HG02763 (cell line): ENCODE data around the gene JAKMIP1.
"Not testable (repeated sequence)": the region's sequence is repeated elsewhere in the genome, so short reads cannot be mapped to it uniquely, and the experiment has no call there.

Experiments used
- ATAC-seq: cut with Tn5 transposase; IDR thresholded peaks from one replicate; pipeline ENCODE4 v1.9.1; 2021; ENCODE audit warnings: mild to moderate bottlenecking, moderate library complexity; ENCODE audit not compliant: unreplicated experiment

The JAKMIP1 gene

DNA sequence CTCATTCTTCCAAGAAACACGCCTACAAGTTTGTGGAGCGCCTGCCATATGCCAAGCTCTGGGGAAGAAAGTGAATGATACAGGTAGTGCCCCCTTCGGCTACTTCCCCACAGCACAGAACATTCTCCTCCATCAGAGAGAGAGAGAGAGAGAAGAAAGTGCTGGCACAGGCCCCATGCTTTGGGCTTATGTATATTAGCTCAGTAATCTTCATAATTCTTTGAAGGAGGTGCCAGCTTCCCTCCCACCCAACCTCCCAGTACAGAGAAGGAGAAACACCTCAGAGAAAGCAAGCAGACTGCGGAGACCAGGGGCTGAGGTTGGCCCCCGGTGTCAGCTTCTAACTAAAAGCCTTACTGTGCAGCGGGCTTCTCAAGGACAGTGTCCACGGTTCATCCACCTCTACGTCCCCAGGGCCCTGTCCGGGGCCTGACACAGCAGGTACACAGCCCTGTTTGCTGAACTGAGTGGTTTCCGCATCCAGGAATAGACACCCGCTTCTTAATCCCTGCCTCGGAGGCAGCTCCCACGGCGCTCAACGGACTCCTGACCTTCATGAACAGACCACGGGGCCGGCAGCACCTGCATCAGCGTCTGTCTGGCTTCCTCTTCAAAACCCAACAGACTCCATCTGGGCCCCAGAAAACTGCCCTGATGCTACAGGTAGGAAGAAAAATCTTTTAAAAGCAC is 50.2 kb downstream of the JAKMIP1 start:
- no peak for ATAC-seq

DNA sequence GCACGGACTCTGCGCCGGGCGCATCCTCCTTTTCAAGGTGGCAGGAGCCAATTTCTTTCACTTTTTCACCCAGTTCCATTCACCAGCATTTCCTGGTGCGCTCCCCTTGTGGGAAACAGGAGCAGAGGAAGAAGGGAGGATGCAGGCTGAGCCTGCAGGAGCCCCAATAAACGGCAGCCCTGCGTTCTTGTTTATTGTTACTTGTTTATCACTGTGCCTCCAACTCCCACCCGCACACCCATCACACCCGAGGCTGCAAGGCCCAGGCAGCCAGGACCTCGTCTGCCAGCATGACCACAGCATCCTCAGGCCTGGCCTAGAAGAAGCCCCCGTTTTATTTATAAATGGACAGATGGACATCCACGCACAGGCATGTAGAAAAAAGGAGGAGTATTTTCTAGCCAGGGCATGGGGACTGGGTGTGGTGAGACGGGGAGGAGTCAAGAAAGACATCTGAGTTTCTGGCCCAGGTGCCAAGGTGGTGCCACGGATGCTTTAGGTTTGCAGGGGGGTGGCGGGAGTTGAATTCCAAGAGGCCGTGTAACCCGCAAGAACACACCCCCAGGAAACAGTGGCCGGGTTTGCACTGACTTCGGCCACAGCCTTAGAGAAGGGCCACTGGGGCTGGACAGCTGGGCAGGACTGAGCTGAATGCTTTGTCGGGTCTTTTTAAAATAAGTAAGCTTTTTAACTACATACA is 51.7 kb downstream of the JAKMIP1 start:
- ATAC-seq = no peak

DNA sequence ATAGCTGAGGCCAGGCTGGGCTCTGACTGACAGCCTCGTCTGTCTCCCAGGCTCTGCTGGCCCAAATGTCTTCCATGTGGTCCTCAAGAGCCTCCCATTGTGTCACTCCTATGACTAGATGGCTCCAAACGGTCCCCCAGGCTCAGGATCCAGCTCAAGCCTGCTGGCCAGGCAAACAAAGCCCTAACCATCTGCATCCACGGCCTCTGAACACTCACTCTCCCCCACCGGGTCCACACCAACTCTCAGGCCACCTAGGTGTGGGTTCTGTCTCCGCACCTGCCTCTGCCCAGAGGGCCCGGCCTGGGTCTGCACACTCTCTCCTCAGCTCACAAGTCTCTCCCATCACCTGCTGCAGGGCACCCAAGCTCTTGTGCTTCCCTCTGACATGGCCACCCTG is 52.9 kb downstream of the JAKMIP1 start:
- no peak for ATAC-seq

DNA sequence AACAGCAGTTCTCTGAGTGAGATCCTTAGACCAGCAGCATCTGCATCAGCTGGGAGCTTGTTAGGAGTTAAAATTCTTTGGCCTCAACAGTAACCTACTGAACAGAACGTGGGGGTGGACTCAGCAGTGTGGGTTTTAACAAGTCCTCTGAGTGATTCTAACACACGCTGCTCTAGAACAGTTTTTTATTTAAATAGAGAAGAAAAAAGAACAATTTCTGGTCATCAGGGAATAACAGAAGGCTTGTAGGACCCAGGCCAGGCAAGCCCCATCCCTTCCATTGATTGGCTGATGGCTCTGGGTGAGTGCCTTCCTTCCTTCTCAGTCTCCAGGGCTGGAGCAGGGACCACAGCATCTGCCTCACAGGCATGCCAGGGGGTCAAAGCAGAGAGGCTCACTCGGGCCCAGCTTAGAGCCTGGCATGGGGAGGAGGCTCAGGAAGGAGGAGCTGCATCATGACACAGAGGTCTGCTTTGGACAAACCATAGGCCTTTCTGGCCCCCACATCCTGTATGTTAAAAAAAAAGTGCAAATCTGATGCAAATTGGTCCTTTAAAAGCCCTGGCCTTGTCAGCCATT is 56.7 kb downstream of the JAKMIP1 start:
- ATAC-seq = no peak

DNA sequence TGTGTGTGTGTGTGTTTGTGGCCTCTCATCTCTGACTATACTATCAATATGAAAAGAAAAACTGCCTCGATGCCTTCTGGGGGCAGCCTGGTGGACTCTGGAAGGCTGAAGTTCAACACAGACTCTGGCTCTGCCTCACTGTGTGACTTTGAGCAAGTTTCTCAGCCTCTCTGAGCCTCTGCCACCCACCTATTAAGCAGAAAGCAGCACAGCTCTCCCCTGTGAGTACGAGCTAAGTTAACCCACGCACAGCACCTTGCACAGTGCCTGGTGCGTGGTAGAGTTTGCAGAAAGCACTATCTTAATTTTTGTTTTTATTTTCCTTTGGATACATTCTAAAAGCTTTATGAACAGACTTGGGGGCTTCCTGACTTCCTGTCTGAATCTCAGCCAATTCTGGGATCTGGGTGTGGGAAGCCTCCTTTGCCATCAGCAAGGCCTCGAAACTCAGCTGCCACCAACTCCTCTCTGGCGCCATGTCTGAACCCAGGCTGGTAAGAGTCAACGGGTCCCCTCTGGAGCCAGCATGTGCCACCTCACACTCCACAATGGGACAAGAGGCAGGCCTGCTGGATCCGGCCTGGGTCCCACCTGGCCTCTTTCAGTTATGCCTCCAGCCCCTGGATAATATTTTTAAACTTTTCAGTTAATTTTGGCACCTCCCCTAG is 57.3 kb downstream of the JAKMIP1 start:
- ATAC-seq = no peak

DNA sequence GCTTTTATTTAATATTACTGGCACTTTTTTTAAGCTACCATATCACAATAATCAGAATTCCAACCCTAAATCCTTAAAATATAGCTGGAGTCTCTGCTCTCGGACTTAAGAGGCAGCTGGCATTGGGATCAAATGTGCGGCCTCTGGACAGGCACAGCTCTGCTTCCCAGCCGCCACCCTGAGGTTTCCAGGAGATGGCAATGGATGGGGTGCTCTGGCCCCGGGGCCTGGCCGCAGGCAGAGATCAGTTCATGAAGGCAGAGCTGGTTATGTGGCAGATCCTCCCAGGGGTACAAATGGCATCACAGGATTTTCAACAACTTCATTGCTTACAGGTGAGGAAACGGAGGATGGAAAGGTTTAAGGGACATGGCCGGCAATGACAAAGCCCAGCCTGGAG is 57.8 kb downstream of the JAKMIP1 start:
- ATAC-seq = no peak

DNA sequence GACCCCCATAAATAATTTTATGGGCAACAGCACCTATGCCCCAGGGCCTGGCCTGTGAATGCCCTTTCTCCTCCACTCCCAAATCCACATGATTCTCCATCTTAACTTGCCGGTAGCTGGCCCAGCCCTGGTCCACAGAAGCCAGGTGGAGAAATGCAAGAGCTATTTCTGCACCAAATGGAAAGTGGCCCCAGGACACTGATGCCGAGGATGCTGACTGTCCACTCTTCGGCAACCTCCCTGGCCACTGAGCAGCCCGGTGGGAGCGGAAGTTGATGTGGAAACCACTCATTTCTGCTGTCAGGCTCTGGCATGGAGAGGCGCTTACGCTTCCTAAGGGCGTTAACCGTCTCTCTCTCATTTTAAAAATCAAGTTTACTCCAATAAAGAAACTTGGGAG is 58.8 kb downstream of the JAKMIP1 start:
- ATAC-seq = no peak

DNA sequence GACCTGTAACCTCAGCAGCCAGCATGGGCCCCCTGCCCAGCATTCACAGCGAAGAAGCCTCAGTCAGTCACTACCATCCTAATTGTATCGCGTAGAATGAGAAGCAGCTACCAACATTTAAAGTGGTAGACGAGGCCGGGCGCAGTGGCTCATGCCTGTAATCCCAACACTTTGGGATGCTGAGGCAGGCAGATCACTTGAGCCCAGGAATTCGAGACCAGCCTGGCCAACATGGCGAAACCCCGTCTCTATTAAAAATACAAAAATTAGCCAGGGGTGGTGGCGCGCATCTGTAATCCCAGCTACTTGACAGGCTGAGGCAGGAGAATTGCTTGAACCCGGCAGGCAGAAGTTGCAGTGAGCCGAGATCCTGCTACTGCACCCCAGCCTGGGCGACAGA is 59.3 kb downstream of the JAKMIP1 start:
- ATAC-seq = not testable (repeated sequence)

DNA sequence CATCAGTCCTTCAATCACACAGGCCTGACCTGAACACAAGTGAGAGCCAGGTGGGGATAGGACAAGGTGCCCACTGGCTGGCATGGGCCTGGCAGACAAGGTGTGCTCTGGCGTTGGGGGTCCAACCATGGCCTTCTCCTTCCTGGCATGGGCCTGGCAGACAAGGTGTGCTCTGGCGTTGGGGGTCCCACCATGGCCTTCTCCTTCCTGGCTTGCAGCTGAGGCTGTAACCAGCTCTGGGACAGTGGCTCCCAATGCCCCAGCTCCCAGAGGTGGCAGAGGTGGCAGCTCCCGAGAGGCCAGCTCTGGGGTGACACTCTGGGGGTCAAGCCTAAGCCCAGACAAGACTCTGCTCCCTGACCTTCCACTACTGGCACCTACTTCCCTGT is 62.6 kb downstream of the JAKMIP1 start:
- ATAC-seq = no peak

DNA sequence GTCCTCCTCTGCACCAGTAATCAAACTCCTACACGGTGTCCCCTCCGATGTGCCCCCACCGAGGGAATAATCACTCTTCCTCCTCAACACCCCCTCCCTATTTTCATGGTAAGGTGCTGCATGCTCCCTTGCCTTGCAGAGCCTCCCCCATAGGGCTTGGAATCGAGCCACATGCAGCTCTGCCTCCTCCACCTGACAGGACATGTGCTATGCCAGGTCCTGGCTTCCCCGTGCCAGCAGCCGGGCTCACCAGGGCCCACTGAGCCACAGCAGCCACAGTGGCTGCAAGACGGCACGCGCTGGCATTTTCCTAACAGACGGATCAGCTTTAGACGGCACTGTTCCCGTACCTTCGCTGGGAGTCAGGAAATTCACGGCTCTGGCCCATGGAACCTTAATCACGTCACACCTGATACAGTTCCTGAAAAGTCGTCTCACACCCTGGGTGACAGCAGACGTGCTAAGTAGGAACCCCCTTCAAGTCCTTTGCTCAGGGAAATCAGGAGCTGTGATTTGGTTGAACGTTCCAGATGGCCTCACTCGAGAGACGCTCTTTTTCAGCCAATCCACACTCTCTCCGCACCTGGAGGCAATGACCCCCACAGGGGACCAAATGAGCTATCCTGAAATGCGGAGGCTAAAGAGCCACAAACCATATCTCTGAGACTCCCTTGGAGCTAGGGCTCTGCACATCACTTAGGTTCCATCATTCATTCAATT is 63.2 kb downstream of the JAKMIP1 start:
- no peak for ATAC-seq

DNA sequence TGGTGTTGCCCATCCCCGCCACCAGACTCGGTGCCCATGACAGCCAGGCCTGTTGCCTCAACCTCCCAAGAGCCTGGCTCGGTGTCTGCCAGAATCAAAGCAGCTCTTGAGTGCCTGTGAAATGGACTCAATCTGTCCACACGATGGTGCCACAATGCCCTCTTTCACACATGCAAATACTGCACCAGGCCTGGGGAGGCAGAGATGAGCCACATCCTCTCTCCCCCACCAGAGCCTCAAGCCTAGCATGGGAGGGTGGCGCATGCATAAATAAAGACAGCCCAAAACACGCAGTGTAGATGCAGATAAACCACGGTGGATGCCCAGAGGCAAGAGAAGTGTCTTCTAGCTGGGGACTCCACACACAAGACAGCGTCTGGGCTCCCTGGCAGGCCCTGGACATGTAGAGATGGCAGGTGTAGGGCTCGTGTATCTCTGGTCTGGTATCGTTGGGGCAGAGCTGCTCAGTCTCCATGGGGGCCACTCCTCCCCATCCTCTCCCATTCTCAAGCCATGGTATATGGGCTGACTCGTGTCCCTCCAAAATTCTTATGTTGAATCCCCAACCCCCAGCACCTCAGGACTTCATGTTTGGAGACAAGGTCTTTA is 65.6 kb downstream of the JAKMIP1 start:
- peak; percentile 84 for ATAC-seq

DNA sequence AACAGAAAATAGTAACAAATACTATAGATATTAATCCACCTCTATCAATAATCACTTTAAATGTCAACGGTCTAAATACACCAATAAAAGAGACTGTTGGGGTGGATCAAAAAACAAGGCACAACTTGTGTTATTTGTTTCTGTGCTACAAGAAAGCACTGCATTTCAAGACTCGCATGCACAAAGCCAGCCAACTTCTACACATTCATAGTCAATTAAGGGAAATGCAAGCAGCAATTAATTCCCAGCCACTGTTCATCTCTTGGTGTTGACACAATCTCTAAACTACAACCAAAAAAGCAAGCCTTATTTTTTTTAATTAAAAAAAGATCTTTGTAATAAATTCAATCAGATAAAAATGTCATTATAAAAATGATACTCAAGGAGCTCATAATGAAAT is 67.6 kb downstream of the JAKMIP1 start:
- ATAC-seq = no peak

DNA sequence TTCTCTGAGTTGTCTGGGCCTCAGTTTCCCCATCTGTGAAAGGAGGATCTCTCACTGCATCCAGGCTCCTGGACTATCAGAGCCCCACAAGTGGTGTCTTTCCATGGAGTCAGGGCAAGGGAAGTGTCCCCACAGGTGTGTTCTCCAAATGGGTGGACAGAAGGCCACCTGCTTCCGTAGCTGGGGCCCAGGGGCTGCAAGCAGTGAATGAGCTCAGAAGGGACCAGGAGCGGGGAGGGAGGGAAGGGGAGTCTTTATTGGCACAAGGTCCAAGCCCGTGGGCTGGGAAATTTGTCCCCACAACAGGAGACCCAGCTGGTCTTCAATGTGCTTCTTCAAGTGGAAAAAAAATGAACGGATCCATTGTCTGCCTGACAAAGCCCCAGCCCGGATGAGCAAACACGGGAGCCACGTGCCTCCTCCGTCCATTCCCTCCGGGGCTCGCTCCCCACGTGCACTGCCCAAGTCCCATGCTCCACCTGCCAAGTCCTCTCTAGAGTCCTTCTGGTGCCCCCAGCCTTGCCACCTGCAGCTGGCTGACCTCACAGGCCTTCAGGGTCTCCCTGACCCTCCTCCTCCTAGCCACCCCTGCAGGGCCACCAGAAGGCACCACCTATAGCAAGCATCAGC is 72.0 kb downstream of the JAKMIP1 start:
- no peak for ATAC-seq

DNA sequence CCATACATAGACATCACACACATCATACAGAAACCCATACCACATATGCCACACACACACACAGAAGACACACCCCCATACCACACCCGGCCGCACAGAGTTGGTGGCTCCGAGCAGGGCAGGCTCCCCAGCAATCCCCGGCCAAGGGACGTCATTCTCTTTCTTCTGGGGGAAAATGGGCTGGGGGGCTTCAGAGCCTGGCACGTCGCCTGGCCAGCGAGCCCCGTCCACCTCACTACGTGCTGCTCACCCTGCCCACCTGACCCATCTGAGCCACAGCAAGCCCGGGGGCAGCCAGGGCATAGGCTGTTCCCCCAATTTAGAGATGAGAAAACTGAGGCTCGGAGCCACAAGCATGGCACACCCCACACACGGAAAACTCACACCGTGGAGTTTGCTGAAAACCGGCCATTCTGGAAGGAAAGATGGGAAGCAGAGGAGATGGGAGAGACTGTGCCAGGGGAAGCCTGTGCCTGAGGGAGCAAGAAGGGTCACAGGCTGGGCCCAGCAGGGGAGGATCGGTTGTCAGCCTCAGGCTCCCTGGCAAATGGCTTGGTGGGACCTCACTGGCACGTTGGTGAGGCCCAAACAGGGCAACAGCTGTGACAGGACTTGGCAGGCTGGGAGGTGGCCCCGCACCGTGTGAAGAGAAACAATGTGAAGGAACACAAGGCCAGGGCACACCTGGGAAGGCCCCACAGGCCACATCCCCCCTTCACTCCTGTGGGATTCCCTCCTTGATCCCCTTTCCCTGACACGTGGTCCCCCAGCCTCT is 73.2 kb downstream of the JAKMIP1 start:
- ATAC-seq = no peak

DNA sequence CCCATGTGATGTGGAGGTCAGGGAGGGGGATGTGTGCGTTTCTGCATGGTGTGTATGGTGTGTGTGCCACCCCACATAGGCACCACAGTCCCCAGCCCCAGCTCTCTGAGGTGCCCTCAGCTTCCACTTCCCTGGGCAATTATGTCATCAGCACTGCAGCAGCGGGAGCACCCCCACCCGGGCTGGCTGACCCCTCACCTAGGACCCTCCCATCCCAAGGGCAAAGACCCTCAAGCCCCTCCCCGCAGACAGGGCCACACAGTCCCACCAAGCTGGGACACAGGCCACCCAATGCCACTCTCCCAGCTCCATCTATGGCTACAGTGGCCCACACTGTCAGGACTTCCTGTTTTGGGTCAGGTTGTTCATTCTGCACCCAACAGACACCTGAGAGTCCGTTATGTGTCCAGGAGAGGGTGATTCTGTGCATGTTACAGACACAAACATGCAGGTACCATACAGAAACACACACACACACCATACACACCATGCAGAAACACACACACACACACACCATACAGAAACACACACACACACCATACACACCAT is 75.2 kb downstream of the JAKMIP1 start:
- ATAC-seq = no peak

DNA sequence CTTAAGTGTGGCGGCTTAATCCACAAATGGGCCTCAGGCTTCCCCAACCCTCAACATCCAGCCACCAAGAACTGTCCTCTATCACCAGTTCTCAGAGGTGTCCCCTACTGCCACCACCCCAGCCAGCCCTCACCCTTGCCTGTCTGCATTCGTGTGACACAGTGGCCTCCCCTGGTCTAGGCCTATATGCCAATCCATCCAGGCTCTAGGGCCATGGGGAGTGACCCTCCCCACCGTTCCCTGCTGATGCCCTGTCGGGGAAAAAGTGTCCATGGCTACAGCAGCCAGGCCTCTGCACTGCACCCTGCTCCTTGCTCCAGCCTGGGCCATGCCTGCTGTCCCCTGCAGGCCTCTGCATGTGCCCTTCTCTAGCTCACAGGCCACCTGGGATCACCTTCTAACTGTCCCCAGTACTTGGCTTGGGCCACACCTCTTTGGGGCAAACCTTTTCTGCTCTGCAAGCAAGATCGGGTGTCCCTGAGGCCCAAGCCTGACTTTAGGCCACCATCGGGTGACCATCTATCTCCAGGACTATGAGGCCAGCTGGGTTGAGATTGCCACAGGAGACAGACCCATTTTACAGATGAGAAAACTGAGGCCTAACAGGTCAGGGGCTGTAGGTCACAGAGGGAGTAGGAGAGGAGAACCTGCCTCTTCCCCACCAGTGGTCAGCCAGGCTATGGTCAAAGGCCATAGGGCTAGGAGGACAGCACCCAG is 75.8 kb downstream of the JAKMIP1 start:
- ATAC-seq = no peak

DNA sequence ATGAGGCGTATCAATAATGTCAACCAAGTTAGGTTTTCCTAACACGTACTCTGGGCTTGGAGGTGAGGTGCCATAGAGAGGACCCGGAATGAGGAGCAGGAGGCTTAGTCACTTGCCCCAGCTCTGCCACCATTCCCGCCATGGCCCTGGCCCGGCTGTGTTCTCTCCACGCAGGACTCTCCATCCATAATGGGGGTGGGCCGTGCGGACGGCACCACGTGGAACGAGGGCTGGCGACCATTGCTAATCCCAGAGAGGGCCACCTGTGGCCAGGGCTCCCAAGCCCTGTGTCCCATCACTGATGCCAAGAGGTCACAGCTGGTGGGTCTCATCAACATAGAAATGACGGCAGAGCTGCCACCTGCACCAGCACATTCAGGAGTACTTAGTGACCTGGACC is 76.4 kb downstream of the JAKMIP1 start:
- ATAC-seq = no peak

DNA sequence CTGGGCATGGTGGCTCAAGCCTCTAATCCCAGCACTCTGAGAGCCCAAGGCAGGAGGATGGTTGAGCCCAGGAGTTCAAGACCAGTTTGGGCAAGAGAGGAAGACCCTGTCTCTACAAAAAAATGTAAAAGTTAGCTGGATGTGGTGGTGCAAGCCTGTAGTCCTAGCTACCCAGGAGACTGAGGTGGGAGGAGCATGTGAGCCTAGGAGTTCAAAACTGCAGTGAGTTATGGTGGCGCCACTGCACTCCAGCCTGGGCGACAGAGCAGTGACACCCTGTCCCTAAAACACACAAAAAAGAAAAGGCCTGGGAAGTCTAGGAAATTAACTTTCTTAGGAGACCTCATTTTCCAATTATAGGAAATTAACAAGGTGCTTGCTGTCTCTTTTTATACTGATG is 76.8 kb downstream of the JAKMIP1 start:
- no peak for ATAC-seq

DNA sequence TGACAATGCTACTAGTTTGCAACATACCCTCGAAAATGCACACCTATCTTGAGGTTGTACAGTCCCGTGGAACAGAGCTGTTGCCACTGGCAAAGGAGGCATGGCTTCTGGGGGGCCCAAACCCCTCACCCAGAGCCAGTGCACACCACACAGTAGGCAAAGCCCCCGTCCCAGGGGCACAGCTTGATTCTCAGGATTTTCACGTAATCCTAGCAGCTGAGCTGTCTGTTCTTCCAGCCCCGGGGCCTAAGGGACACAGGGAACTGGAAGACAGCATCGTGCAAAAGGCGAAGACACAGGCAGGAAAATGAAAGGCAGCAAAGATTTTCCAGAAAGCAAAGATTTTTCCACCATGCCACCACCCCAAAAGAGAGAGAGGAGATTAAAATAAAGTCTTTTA is 77.2 kb downstream of the JAKMIP1 start:
- no peak for ATAC-seq
